HCT116 (cell line): ENCODE data around the gene TANC1.

Experiments used
- EZH2 ChIP-seq: fragments of 200-600 bp; sonication (generic); IDR thresholded peaks from 2 replicates; pipeline ENCODE4 v1.6.1; 2017; ENCODE audit warnings: antibody characterized with exemption, mixed run types
- POLR2A ChIP-seq: IDR thresholded peaks from 2 replicates; pipeline ENCODE4 v1.7.0; 2011; ENCODE audit warnings: borderline replicate concordance; ENCODE audit not compliant: insufficient read depth, insufficient read length; ENCODE audit errors: extremely low read depth
- POLR2AphosphoS5 ChIP-seq: IDR thresholded peaks from 2 replicates; pipeline ENCODE4 v1.6.1; 2011; ENCODE audit warnings: mild to moderate bottlenecking, low read depth, low read length, moderate library complexity
- SIN3A ChIP-seq: IDR thresholded peaks from 2 replicates; pipeline ENCODE4 v1.6.1; 2012; ENCODE audit warnings: low read depth
- TCF7L2 ChIP-seq: IDR thresholded peaks from 2 replicates; pipeline ENCODE4 v1.7.0; 2011; ENCODE audit warnings: borderline replicate concordance, inconsistent platforms; ENCODE audit not compliant: insufficient read depth, insufficient read length; ENCODE audit errors: extremely low read depth
- TF ChIP-seq, protein P1 (sequence below), 3 experiments: fragments of 200-600 bp in 1 of 3; sonication (generic) in 1 of 3; IDR thresholded peaks in 2 of 3; conservative IDR thresholded peaks in 1 of 3; 2 replicates each; pipeline ENCODE4 v1.5.1; 2012 to 2017; ENCODE audit warnings: low read depth in 2 of 3, low read length in 2 of 3, antibody characterized with exemption in 1 of 3, borderline replicate concordance in 1 of 3, control low read depth in 1 of 3, mild to moderate bottlenecking in 1 of 3, mixed read lengths in 1 of 3, mixed run types in 1 of 3, moderate library complexity in 1 of 3; ENCODE audit not compliant: insufficient read depth in 1 of 3

DNA sequence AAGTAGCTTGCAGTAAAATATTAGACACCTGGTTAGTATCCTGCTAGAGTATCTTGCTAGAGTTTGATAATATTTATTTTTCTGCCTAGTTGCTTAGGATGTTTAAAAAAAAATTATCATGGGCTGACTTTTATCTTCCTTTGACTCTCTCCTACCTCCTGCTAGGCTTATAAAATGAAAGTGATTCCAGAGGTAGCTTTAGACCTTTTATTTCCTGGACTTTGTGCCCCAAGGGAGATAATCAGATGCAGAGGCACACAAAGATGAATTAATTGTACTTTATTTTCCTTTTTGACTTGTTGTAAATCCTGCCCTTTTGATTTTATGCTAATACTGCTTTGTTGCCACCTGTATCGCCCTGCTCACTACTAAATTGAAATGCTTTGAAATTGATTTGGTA lies 187.4 kb downstream of the TANC1 start:
- TF ChIP-seq POLR2AphosphoS5 = no peak
- no peak for TF ChIP-seq POLR2A
- no peak for TF ChIP-seq SIN3A
- no peak for TF ChIP-seq TCF7L2
- TF ChIP-seq, protein P1, sequence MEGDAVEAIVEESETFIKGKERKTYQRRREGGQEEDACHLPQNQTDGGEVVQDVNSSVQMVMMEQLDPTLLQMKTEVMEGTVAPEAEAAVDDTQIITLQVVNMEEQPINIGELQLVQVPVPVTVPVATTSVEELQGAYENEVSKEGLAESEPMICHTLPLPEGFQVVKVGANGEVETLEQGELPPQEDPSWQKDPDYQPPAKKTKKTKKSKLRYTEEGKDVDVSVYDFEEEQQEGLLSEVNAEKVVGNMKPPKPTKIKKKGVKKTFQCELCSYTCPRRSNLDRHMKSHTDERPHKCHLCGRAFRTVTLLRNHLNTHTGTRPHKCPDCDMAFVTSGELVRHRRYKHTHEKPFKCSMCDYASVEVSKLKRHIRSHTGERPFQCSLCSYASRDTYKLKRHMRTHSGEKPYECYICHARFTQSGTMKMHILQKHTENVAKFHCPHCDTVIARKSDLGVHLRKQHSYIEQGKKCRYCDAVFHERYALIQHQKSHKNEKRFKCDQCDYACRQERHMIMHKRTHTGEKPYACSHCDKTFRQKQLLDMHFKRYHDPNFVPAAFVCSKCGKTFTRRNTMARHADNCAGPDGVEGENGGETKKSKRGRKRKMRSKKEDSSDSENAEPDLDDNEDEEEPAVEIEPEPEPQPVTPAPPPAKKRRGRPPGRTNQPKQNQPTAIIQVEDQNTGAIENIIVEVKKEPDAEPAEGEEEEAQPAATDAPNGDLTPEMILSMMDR (IDR thresholded peaks at IDR 0.05 in 2 of 3, conservative IDR thresholded peaks at IDR 0.05 in 1 of 3; ENCODE audit: borderline replicate concordance in 1 of 3, insufficient read depth in 1 of 3, low read depth in 2 of 3, low read length in 2 of 3) = no peak
- no peak for TF ChIP-seq EZH2
